Activated naive CD4-positive, alpha-beta T cell treated with anti-CD3 and anti-CD28 coated beads, Interleukin-2, amount 50 U/mL, for 72 hours (primary cell): ENCODE data around the gene LONRF2. TPM values are rescaled to one million over a fixed set of nuclear protein-coding genes. Genes with fewer than 3 reads are reported as not detected.

ENCODE experiments used
- ATAC-seq, 2 donors: fragments of 150-1000 bp; cut with Tn5 transposase; 2 replicates each; pipeline ENCODE4 v1.10.0; 2021; ENCODE audit warnings: mild to moderate bottlenecking in 2 of 2, moderate library complexity in 2 of 2
- DNase-seq, 2 donors: peaks; one replicate each; pipeline ENCODE4 v3.0.0; 2021 to 2022; ENCODE audit warnings: low spot score in 2 of 2
- H3K27ac Mint-ChIP-seq, 2 donors: one replicate each; pipeline ENCODE4 v1.8.0; 2022; ENCODE audit warnings: mild to moderate bottlenecking in 2 of 2, mixed read lengths in 2 of 2
- H3K36me3 Mint-ChIP-seq, 2 donors: one replicate each; pipeline ENCODE4 v1.8.0; 2022; ENCODE audit warnings: mixed read lengths in 2 of 2
- H3K9me3 Mint-ChIP-seq, 2 donors: one replicate each; pipeline ENCODE4 v1.8.0; 2022; ENCODE audit warnings: mixed read lengths in 2 of 2
- total RNA-seq, 2 donors: library from RNA; stranded (reverse); gene quantifications; one replicate each; pipeline ENCODE4 v1.2.3, GENCODE V29; 2022

The LONRF2 gene
- total RNA-seq, 2 donors from 2014 or later = 0.04 TPM; not detected in 1

GRCh38 chr2:100269889-100270288 is 52.4 kb downstream of the LONRF2 start:
- ATAC-seq (no peak), DNase-seq (no peak)
- Mint-ChIP-seq H3K9me3 (no peaks in the 10 kb centered on the region), H3K36me3 (no peaks in the 10 kb centered on the region), H3K27ac (no peak overlapping the region)

DNA sequence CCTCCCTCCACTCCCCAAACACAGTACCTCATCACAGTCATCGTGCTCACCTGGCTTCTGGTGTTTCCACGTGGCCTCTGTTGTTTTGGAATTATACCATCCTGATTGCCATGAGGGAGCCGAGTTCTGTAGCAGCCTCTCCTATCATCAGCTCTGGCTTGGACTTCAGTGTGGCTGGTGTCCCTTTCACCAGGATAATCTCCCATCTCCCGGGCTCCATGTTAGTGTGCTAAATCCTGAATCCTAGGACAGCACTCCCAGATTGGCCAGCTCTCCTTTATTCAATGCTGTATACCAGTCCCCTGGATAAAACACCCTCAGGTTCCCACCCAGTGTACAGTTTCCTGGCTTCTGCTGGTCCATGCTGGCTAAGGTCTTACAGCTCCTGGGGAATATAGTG is 53.3 kb downstream of the LONRF2 start:
- ATAC-seq (no peak), DNase-seq (no peak)
- Mint-ChIP-seq H3K36me3 (no peaks in the 10 kb centered on the region), H3K9me3 (no peaks in the 10 kb centered on the region), H3K27ac (no peak overlapping the region)

DNA sequence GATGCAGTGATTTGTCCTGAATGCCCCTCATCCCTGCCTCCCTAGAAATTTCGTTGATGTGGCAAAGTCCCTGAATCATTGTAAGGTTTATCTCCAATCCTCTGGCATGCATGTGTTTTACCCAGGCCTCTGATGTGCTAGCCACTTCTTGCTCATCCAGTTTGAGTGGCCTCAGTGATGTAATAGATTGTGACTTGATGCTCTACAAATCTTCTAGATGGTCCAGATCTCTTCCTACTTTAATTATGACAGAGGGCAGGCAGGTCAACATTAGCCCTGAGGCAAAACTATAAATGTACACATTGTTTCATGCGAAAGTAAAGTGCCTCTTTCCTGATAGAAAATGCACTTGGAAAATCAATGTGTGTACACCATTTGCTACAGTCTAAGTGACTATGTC is 54.5 kb downstream of the LONRF2 start:
- Mint-ChIP-seq H3K27ac (no peak overlapping the region), H3K36me3 (no peaks in the 10 kb centered on the region), H3K9me3 (no peaks in the 10 kb centered on the region)
- ATAC-seq (no peak), DNase-seq (no peak)

GRCh38 chr2:100266126-100266525 is 56.2 kb downstream of the LONRF2 start:
- DNase-seq = no peak
- ATAC-seq = no peak
- Mint-ChIP-seq H3K36me3 (no peaks in the 10 kb centered on the region), H3K27ac (no peak overlapping the region), H3K9me3 (no peaks in the 10 kb centered on the region)

DNA sequence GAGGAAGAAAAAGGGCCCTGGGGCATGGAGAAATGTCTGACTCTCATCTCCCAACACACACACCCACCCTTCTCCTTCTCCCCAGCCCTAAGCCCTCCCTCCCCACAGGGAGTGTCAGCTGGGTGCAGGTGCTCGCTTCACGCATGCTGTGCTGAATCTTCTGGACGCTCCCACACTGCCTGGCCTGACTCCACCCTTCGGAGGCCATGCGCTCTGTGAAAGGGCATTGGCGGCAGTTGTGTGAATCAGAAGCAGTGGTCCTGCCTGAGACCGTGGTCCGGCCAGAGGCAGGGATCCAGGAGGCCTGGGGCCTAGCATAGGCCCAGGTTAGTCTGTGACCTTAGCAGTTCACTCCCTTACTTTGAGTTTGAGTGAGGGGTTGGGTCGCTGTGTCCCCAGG is 57.1 kb downstream of the LONRF2 start:
- no peaks in the 10 kb centered on the region for H3K36me3 Mint-ChIP-seq
- H3K27ac Mint-ChIP-seq = no peak overlapping the region
- no peaks in the 10 kb centered on the region for H3K9me3 Mint-ChIP-seq
- DNase-seq (no peak), ATAC-seq (peak in 1 of 2 donors; percentile 5)

DNA sequence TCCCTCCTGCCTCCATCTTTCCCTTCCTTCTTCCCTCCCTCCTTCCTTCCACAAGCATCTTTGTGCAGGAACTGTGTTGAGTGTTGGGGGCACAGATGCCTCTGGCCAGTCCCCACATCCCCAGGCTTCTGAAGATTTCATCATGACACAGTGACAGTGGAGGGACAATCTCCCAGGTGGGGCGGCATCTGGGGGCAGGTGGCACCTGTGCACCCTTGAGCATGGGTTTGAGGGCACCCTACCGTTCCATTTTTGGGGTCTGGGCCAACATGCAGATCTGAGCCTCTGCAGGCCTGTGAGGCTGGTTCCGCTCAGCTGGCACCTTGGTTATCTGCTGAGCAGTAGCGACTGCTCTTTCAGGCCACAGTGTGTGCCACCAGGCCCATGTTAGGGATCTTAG is 57.6 kb downstream of the LONRF2 start:
- no peaks in the 10 kb centered on the region for H3K36me3 Mint-ChIP-seq
- no peak for ATAC-seq
- no peak overlapping the region for H3K27ac Mint-ChIP-seq
- no peak for DNase-seq
- no peaks in the 10 kb centered on the region for H3K9me3 Mint-ChIP-seq

DNA sequence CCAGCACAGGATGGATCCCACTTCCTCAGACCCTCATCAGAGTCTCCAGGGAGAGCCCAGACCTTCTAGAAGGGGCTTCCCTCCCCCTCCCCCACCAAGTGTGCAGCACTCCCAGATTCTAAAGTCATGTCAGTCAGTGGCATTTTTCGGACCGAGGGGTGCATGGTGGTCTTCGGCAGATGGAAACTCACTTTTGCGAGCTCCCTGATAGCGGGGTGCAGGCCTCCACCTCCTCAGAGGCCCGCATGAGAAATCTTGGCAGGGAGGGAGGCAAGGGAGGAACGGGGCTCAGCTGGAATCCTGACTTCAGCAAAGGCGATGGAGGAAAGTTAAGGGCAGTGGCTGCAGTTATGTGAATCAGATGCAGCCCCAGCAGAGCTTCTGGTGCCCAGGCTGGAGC is 58.2 kb downstream of the LONRF2 start:
- H3K36me3 Mint-ChIP-seq = no peaks in the 10 kb centered on the region
- no peak for ATAC-seq
- no peaks in the 10 kb centered on the region for H3K9me3 Mint-ChIP-seq
- peak in 1 of 2 donors; percentile 31 for DNase-seq
- no peak overlapping the region for H3K27ac Mint-ChIP-seq

- no peaks in the 10 kb centered on the region for H3K36me3 Mint-ChIP-seq
- DNase-seq = peak; percentile 54 to 63
- peak; percentile 41 to 46 for ATAC-seq
- no peaks in the 10 kb centered on the region for H3K9me3 Mint-ChIP-seq
- H3K27ac Mint-ChIP-seq = no peak overlapping the region
Observed at GRCh38 chr2:100262555-100263320, 59.6 kb downstream of the LONRF2 start.

DNA sequence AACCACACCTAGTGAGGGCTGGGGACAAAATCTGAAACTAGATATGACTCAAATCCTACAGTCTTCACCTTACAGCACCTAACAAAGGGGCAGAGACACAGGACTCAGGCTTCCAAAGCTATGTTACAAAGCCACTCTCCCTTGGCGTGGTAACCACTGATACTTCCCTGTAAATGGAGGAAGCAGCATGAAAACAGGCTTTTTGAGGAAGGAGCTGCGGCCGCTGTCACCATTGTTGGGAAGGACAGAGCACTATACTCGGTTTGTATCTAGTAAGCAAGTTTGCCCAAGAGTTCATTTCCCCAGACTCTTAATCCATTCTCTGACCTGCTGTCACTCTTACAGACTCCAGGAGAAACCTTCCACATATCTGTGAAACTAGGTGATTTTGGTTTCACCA is 60.3 kb downstream of the LONRF2 start:
- no peaks in the 10 kb centered on the region for H3K9me3 Mint-ChIP-seq
- H3K27ac Mint-ChIP-seq = no peak overlapping the region
- no peak for DNase-seq
- no peak for ATAC-seq
- no peaks in the 10 kb centered on the region for H3K36me3 Mint-ChIP-seq

- no peak overlapping the region for H3K27ac Mint-ChIP-seq
- H3K9me3 Mint-ChIP-seq = no peaks in the 10 kb centered on the region
- no peak for ATAC-seq
- DNase-seq = peak; percentile 21 to 48
- H3K36me3 Mint-ChIP-seq = no peaks in the 10 kb centered on the region
Observed at GRCh38 chr2:100260712-100261620, 61.3 kb downstream of the LONRF2 start.

DNA sequence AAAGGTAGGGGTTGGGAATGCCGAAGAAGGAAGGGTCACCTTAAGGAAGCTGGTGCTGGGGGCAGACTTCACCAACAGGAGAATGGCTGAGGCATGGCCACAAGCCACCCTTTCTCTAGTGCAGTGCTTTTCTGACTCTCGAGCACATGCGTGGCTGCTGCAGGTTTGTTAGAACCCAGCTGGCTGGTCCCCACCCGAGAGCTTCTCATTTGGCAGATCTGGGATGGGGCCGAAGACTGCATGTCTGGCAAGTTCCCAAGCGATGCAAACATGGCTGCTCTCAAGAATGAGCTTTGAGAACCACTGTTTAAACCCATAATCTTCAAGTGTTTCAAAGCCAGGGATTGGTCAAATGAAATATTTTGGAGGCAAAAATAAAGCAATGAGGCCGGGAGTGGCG is 63.2 kb downstream of the LONRF2 start:
- Mint-ChIP-seq H3K27ac (no peak overlapping the region), H3K9me3 (no peaks in the 10 kb centered on the region), H3K36me3 (no peaks in the 10 kb centered on the region)
- no peak for DNase-seq
- ATAC-seq = no peak

DNA sequence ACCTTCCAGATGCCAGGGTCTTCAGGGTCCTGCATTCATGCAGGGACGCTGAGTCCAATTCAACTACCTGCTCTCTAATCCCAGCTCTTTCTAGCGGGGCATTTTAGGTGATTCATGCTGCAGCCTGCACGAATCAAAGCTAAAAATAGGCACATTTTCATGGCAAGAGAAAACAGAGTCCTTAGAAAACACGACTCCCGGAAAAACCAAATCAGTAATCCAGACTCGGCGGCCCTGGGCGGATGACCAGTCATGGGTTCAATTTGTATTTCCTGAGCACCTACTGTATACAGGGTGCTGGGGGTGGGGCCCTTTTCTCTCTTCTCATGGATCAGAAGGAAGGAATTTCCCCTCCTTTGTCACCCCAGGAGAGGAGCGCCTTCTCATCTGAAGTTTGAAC is 64.4 kb downstream of the LONRF2 start:
- DNase-seq (no peak), ATAC-seq (no peak)
- H3K9me3 Mint-ChIP-seq = no peaks in the 10 kb centered on the region
- no peak overlapping the region for H3K27ac Mint-ChIP-seq
- no peaks in the 10 kb centered on the region for H3K36me3 Mint-ChIP-seq

DNA sequence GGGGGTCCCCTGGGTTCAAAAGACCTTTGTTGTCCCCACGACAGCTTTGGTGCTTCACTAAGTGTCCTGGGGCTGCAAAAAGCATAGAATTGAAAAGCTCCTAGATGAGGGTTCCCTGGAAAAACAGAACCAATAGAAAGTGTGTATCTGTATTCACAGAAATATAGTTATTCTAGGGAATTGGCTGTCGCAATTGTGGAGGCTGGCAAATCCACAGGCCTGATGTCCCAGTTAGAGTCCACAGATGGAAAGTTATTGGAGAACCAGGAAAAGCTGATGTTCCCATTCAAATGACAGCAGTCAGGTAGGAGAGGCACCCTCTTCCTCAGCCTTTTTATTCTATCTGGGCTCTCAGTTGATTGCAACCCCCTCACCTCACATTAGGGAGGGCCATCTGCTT is 65.5 kb downstream of the LONRF2 start:
- no peak overlapping the region for H3K27ac Mint-ChIP-seq
- no peaks in the 10 kb centered on the region for H3K36me3 Mint-ChIP-seq
- no peaks in the 10 kb centered on the region for H3K9me3 Mint-ChIP-seq
- no peak for DNase-seq
- ATAC-seq = no peak

- no peak overlapping the region for H3K27ac Mint-ChIP-seq
- no peaks in the 10 kb centered on the region for H3K36me3 Mint-ChIP-seq
- no peak for ATAC-seq
- DNase-seq = no peak
- H3K9me3 Mint-ChIP-seq = no peaks in the 10 kb centered on the region
Observed at GRCh38 chr2:100256416-100256815, 65.9 kb downstream of the LONRF2 start.

GRCh38 chr2:100254646-100255210 is 67.6 kb downstream of the LONRF2 start:
- H3K27ac Mint-ChIP-seq = no peak overlapping the region
- DNase-seq (no peak), ATAC-seq (no peak)
- H3K9me3 Mint-ChIP-seq = no peaks in the 10 kb centered on the region
- no peaks in the 10 kb centered on the region for H3K36me3 Mint-ChIP-seq

GRCh38 chr2:100253786-100254185 is 68.5 kb downstream of the LONRF2 start:
- ATAC-seq (no peak), DNase-seq (no peak)
- Mint-ChIP-seq H3K9me3 (no peaks in the 10 kb centered on the region), H3K36me3 (no peaks in the 10 kb centered on the region), H3K27ac (no peak overlapping the region)
